ENCODE data around the gene LCP1.
"Not testable (repeated sequence)": the region's sequence is repeated elsewhere in the genome, so short reads cannot be mapped to it uniquely, and the experiment has no call there.

LCP1 gene

DNA sequence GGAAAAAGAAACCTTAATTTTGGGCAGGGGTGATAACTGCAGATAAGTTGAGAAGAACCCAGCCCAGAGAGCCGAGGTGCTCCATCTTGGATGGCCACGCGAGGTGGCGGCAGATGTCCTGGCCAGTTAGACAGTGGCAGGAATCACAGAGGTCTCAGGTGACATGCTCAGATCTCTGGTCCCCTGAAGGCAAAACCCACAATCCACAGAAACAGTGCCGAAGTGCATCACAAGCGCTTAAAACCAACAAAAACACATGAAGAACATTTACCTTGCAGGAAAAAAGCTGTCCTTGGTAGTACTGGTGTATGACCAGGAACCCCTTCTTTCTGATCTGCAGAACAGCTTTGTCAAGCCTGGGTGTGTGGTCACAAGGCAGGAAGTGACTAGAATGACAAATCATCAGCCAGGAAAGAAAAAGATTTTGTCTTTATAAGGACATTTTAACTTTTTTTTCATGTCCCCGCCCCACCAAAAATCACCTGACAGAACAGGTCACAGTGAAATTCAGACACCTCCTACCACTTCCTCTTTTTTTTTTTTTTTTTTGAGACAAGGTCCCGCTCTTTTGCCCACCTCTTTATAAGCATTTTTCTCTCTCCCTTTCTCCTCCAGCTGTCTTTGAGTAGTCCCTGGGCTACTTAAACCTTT, at the start of gene LCP1:
TSS of gene LCP1 (minus strand) at position 338 of the 651 bp plus-strand sequence. CDS start 22,515 bp downstream, outside the sequence.
- DNase-seq (ENCODE audit: low read depth in 2 of 2) = peak in 1 of 2 donors; percentile 67

DNA sequence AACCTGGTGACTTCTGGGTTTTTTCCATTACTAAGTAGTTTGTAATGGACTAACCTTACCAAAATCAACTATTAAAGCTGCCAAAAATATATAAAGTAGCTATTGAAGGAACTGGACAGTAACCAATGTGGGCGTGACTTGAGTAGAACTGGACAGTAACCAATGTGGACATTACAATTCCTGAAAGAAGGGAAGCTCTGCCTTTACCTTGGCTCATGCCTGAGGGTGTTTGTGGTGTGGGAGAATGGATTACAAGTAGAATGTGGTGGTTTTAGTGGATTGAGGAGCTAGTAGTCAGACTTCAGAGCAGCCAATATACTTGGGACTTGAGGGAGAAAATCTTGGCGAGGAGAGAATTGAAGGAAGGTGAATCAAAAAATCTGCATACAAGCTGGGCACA, 47.3 kb upstream of the LCP1 start:
- DNase-seq (ENCODE audit: low read depth in 2 of 2) = no peak

DNA sequence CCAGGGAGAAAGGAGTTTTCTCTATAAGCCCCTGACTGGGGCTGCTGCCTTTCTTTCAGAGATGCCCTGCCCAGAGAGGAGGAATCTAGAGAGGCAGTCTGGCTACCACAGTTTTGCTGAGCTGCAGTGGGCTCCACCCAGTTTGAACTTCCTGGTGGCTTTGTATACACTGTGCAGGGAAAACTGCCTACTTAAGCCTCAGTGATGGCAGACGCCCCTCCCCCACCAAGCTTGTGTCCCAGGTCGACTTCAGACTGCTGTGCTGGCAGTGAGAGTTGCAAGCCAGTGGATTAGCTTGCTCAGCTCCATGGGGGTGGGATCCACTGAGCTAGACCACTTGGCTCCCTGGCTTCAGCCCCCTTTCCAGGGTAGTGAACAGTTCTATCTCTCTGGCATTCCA, 38.3 kb upstream of the LCP1 start:
- DNase-seq (ENCODE audit: low read depth in 2 of 2) = not testable (repeated sequence)

DNA sequence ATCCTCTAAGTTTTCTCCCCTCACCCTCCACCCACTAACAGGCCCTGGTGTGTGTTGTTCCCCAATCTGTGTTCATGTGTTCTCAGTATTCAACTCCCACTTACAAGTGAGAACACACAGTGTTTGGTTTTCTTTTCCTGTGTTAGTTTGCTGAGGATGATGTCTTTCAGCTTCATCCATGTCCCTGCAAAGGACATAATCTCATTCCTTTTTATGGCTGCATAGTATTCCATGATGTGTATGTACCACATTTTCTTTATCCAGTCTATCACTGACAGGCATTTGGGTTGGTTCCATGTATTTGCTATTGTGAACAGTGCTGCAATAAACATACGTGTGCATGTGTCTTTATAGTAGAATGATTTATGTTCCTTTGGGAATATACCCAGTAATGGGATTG, 32.8 kb upstream of the LCP1 start:
- DNase-seq (ENCODE audit: low read depth in 2 of 2) = not testable (repeated sequence)

DNA sequence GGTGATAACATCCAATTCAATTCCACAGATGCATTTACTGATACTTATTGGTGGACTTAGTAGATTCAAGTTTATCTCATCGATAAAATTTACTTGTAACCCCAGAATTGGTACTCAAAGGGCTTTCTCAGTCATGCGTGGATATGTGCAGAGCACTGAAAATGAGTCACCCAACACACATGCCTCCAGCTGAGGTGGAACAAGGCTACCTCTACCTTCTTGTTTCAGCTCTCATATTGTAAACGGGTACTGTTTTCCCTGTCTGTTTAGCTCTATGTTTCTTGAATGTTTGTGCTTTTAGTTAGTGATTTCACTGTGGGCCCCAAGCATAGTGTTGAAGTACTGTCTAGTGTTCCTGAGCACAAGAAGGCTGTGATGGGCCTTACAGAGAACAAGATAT, 31.3 kb upstream of the LCP1 start:
- no peak for DNase-seq (ENCODE audit: low read depth in 2 of 2)

DNA sequence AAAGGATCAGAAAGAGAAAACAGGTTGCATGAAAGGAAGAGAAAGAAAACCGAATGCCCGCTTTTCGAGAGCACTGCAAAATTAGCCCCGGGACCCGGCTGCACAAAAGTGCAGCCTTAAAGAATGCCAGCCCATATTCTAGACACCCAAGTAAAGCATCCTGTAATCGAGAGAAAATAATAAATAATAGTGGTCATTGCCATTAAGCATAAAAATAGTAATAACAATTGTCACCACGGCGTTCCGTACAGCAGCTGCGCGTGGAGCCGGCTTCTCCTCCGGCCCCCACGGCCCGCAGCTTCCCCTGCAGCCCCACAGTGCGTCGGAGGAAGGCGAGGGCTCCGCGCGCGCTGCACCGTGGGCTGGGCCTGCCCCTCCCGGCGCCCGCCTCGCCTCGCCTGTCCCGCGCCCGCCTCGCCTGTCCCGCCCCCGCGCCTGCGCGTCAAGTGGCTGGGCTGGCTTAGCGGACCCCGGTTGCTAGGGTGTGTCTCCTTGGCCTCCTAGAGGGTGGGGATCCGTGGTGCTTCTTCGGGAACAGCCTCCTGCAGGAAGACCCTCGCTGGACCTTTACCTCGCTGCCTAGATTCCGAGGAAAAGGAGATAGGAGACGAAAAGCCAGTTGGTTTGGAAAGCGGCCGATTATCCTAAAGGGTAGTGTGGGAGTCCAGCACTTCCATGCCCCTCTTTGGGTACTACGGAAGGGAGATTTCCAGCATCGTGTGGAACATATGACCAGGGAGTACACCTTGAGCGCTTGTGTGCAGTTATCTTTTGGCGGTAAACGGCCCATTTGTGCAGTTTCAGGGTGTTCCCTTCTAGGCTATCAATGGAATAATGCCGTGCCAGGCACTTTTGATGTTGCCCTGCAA, 29.7 kb upstream of the LCP1 start, which contains the start of gene LRRC63:
TSS of gene LRRC63 (plus strand) at position 446 of the 869 bp plus-strand sequence. CDS start 1,107 bp downstream, outside the sequence.
- peak; percentile 43 to 64 for DNase-seq (ENCODE audit: low read depth in 2 of 2)

- DNase-seq (ENCODE audit: low read depth in 2 of 2) = no peak
Observed at GRCh38 chr13:46211116-46211482, 29.1 kb upstream of the LCP1 start.

- DNase-seq (ENCODE audit: low read depth in 2 of 2) = no peak
Observed at GRCh38 chr13:46210362-46211083, 28.5 kb upstream of the LCP1 start.

- no peak for DNase-seq (ENCODE audit: low read depth in 2 of 2)
Observed at GRCh38 chr13:46207828-46208227, 25.9 kb upstream of the LCP1 start.

- DNase-seq (ENCODE audit: low read depth in 2 of 2) = no peak
Observed at GRCh38 chr13:46206143-46206542, 24.2 kb upstream of the LCP1 start.

GRCh38 chr13:46202966-46203365, 21.0 kb upstream of the LCP1 start:
- no peak for DNase-seq (ENCODE audit: low read depth in 2 of 2)

GRCh38 chr13:46202188-46202795, 20.3 kb upstream of the LCP1 start:
- no peak for DNase-seq (ENCODE audit: low read depth in 2 of 2)

- DNase-seq (ENCODE audit: low read depth in 2 of 2) = no peak
Observed at GRCh38 chr13:46198696-46199193, 16.8 kb upstream of the LCP1 start.

- DNase-seq (ENCODE audit: low read depth in 2 of 2) = no peak
Observed at GRCh38 chr13:46197299-46198048, 15.5 kb upstream of the LCP1 start.

GRCh38 chr13:46195016-46195415, 13.0 kb upstream of the LCP1 start:
- DNase-seq (ENCODE audit: low read depth in 2 of 2) = no peak

GRCh38 chr13:46192412-46192811, 10.4 kb upstream of the LCP1 start:
- DNase-seq (ENCODE audit: low read depth in 2 of 2) = no peak

DNA sequence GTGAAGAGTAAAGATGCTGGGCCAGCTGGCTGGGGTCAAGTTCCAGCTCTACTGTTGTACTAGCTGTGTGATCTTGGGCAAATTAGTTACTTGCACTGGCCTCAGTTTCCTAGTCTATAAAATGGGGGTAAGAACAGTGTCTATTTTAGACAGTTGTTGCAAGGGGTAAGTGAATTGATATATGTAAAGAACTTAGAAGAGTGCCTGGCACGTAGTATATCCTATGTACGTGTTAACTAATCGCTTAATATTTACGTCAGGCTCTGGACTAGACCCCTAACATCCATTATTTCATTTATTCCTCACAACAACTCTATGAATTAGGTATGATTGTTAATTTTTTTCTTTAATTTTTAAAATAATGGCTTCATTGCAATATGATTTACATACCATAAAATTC, 3.7 kb upstream of the LCP1 start:
- no peak for DNase-seq (ENCODE audit: low read depth in 2 of 2)

GRCh38 chr13:46184277-46184699, 2.3 kb upstream of the LCP1 start:
- DNase-seq (ENCODE audit: low read depth in 2 of 2) = peak; percentile 45 to 58

DNA sequence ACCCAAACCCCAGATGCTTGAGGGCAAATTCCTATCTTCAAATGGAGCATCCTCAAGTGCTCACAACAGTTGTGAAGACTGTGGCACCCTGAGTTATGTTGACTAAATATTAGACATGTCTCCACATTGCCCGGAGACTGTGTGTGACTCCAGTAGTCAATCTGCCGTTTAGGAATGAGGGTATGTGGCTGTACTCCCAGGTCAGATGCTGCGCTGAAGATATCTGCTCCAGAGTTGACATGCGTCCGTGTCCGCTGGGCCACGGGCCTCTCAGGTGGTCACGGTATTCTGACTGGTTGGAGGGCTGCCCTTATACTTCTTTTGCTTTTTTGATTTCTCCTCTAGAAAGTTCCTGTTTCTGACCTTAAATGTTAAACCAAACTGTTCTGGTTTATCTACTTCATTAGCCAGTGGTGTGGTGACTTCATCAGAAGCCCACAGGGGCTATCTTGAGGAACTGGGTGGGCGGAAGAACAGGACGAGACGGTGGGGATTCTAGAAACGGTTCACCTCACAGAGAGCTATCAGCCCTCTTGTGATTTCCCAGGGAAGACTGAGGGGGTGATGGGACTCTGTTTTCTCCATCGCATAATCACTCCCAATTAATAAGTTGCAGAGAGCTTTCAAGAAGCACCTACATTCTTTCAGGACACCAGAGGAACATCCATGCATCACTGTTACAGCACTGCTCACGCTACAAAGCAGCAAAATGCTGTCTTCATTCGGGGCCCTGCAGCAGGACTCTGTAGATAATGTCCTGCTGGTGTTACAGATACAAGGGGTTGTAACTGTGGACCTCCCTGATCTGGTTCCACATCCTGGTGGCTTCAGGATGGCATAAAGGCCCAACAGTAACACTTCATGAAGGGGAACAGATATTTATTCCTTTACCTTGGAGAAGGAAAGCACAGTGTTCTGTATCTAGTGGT, 1.3 kb upstream of the LCP1 start:
- DNase-seq (ENCODE audit: low read depth in 2 of 2) = no peak

GRCh38 chr13:46182491-46182877, 507 bp upstream of the LCP1 start:
- DNase-seq (ENCODE audit: low read depth in 2 of 2) = no peak
